NCI-H2196 treated with DMSO at 0.1 percent for 48 hours (cell line): ENCODE data around the gene CCDC78.

Source experiments
- DNase-seq: peaks from one replicate; lab custom pipeline; 2025; ENCODE audit not compliant: unreplicated experiment; lab: John Stamatoyannopoulos, UW

CCDC78 gene

GRCh38 chr16:726438-727290 lies at the start of gene CCDC78, which contains the start of gene HAGHL:
Gene CCDC78, minus strand, starts transcription at chr16:726443. Its CDS starts 76 bp downstream, at chr16:726367.
Gene HAGHL, plus strand, starts transcription at chr16:727106. Its CDS starts 404 bp downstream, at chr16:727510.
- no peak for DNase-seq

GRCh38 chr16:775236-775796 lies 49.1 kb upstream of the CCDC78 start:
- no peak for DNase-seq

GRCh38 chr16:774086-775001 lies 48.1 kb upstream of the CCDC78 start:
- DNase-seq = no peak

- DNase-seq = no peak
Observed at GRCh38 chr16:772959-773358, 46.7 kb upstream of the CCDC78 start.

- DNase-seq = no peak
Observed at GRCh38 chr16:770411-770810, 44.2 kb upstream of the CCDC78 start.

- no peak for DNase-seq
Observed at GRCh38 chr16:769934-770333, 43.7 kb upstream of the CCDC78 start.

GRCh38 chr16:769184-769784 lies 43.0 kb upstream of the CCDC78 start:
- no peak for DNase-seq

GRCh38 chr16:768428-768827 lies 42.2 kb upstream of the CCDC78 start:
- DNase-seq = no peak

GRCh38 chr16:767743-768235 lies 41.5 kb upstream of the CCDC78 start:
- DNase-seq = no peak

- DNase-seq = no peak
Observed at GRCh38 chr16:766820-767640, 40.8 kb upstream of the CCDC78 start.

- DNase-seq = no peak
Observed at GRCh38 chr16:766008-766819, 40.0 kb upstream of the CCDC78 start.

GRCh38 chr16:765488-765865 lies 39.2 kb upstream of the CCDC78 start:
- no peak for DNase-seq

GRCh38 chr16:764848-765487 lies 38.7 kb upstream of the CCDC78 start:
- DNase-seq = no peak

- DNase-seq = no peak
Observed at GRCh38 chr16:764184-764750, 38.0 kb upstream of the CCDC78 start.

GRCh38 chr16:763369-764183 lies 37.3 kb upstream of the CCDC78 start:
- no peak for DNase-seq

GRCh38 chr16:762595-763268 lies 36.5 kb upstream of the CCDC78 start:
- DNase-seq = no peak
